ENCODE measurements around the gene CAMK4.

- TF ChIP-seq HDGF (IDR thresholded peaks at IDR 0.05; ENCODE audit: borderline replicate concordance) (no peak), SUZ12 (IDR thresholded peaks at IDR 0.05) (no peak)
These were observed 4.5 kb downstream of the CAMK4 start for GRCh38 chr5:111228520-111229220.

Measured in HEK293T (cell line).